ENCODE results near the gene BCL2L13.
A peak's percentile ranks its signal among the peaks of the same experiment; 100 is the strongest.

BCL2L13 gene

GRCh38 chr22:17726006-17726927 is 87.7 kb downstream of the BCL2L13 start:
- Histone ChIP-seq H3K4me3 (no peak overlapping the region), H3K27ac (peak overlapping the region; percentile 46 to 84)
- DNase-seq (ENCODE audit: low spot score): no peak
- TF ChIP-seq, protein P1, sequence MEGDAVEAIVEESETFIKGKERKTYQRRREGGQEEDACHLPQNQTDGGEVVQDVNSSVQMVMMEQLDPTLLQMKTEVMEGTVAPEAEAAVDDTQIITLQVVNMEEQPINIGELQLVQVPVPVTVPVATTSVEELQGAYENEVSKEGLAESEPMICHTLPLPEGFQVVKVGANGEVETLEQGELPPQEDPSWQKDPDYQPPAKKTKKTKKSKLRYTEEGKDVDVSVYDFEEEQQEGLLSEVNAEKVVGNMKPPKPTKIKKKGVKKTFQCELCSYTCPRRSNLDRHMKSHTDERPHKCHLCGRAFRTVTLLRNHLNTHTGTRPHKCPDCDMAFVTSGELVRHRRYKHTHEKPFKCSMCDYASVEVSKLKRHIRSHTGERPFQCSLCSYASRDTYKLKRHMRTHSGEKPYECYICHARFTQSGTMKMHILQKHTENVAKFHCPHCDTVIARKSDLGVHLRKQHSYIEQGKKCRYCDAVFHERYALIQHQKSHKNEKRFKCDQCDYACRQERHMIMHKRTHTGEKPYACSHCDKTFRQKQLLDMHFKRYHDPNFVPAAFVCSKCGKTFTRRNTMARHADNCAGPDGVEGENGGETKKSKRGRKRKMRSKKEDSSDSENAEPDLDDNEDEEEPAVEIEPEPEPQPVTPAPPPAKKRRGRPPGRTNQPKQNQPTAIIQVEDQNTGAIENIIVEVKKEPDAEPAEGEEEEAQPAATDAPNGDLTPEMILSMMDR (IDR thresholded peaks at IDR 0.05): no peak

DNA sequence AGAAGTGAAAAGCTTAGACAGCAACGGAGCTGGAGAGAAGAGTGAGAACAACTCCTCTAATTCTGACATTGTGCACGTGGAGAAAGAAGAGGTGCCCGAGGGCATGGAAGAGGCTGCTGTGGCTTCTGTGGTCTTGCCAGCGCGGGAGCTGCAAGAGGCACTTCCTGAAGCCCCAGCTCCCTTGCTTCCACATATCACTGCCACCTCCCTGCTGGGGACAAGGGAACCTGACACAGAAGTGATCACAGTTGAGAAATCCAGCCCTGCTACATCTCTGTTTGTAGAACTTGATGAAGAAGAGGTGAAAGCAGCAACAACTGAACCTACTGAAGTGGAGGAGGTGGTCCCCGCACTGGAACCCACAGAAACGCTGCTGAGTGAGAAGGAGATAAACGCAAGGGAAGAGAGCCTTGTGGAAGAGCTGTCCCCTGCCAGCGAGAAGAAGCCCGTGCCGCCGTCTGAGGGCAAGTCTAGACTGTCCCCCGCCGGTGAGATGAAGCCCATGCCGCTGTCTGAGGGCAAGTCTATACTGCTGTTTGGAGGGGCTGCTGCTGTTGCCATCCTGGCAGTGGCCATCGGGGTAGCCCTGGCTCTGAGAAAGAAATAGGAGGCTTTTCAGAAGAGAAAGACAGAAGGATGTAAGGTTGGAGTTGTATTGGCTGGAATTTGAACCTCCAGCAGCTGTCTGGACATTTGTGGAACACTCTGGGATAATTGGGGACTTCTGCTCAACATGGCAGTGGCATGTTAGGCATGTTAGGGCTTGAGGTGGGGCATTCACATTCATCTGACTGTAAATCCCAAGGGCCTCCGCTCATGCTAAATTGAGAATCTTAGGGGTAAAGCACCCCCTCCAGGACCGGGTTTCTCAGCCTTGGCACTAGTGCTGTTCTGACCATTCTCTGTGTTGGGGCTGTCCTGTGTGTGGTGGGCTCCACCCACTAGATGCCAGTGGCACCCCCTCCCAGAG is 88.7 kb downstream of the BCL2L13 start:
- Histone ChIP-seq H3K4me3 (no peak overlapping the region), H3K27ac (peak overlapping the region; percentile 46 to 84)
- TF ChIP-seq, protein P1 (IDR thresholded peaks at IDR 0.05): no peak
- no peak for DNase-seq (ENCODE audit: low spot score)

DNA sequence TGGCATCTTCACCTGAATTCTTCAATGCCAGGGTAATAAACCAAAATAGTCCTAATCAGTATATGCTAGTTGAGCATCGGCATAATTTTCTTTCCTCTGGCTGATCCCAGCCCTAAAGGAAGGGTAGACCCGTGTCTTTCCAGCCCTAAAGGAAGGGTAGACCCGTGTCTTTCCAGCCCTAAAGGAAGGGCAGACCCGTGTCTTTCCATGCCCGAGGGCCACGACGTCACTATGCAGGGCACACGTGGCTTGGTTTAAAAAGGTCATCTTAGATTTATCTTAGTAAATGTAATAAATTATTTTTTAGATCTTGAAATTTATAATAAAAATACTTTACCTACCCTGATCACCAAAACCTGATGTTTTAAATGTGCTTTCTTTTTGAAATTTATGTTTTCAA is 90.2 kb downstream of the BCL2L13 start:
- no peak overlapping the region for H3K27ac ChIP-seq
- H3K4me3 ChIP-seq: no peak overlapping the region
- no peak for DNase-seq (ENCODE audit: low spot score)
- TF ChIP-seq, protein P1 (IDR thresholded peaks at IDR 0.05): no peak

DNA sequence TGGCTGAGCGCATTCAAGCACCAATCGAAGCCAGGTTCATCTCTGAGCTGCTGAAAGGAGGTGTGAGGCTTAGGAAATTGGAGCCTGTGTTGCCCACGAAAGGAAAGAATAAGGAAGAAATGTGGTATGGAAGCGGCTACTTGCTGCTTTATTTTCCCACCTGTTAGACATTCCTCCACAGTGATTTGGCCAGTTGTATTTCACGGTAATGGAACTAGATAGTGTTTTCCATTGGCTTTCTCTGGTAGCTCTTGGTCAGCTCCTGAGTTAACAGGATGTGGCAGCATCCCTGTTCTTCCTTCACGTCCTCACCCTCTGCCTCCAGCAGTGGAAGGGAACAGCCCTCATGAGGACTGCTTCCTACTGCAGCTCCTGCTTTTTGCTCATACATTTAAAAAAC is 91.0 kb downstream of the BCL2L13 start:
- Histone ChIP-seq H3K4me3 (no peak overlapping the region), H3K27ac (no peak overlapping the region)
- TF ChIP-seq, protein P1 (IDR thresholded peaks at IDR 0.05): no peak
- DNase-seq (ENCODE audit: low spot score): no peak

DNA sequence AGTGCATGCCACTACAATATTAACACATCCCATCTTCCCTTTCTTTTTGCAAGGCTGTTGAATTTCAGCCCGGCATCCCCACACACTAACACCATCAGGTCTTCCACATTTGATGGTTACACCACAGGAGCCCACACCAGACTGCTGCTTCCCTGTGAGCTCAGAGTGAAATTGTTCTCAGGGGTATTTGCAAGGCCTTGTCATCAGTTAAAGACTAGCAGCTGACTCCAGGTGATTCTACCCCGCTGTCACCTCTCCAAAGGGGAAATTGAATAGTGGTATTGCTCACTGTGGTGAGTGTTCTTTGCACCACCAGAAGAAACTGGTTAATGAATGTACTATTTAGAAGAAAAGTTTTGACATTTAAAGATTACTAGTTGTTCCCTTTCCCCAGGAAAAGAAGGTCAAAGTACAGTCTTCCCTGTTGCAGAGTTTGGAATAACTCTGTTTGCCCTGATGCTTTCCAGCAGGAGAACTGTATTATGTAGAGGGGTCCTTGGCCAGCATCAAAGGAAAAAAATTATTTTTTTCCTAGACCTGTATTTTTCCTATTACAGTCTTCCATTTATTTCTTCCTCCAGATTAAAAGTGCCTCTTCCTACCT is 93.8 kb downstream of the BCL2L13 start:
- no peak overlapping the region for H3K4me3 ChIP-seq
- no peak for DNase-seq (ENCODE audit: low spot score)
- TF ChIP-seq, protein P1 (IDR thresholded peaks at IDR 0.05): no peak
- no peak overlapping the region for H3K27ac ChIP-seq

DNA sequence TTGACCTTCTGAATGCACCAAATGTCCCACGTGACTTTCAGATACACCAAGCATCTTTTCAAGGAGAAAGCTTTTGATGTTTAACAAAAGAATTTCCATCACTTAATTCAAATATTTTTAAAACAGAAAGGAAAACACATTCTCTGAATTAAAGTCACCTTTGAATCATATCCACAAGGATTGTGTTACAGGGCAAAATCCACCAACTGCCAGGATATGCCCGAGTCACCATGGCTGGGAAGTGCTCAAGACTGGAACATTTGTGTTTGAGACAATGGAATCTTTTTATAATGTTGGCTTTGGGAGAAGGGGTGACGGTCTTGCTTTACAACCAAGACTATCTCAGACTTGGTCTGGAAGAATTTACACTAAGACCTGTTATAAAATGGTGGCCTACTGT is 94.9 kb downstream of the BCL2L13 start:
- H3K27ac ChIP-seq: no peak overlapping the region
- TF ChIP-seq, protein P1 (IDR thresholded peaks at IDR 0.05): no peak
- DNase-seq (ENCODE audit: low spot score): no peak
- H3K4me3 ChIP-seq: no peak overlapping the region
